Uterus (tissue), 4 donors: ENCODE results near the gene BIVM. TPM values are rescaled to one million over a fixed set of nuclear protein-coding genes. Genes with fewer than 3 reads are reported as not detected.
A peak's percentile ranks its signal among the peaks of the same experiment; 100 is the strongest.

Experiments
- DNase-seq, 2 donors: peaks; one replicate each; pipeline ENCODE4 v3.0.0-alpha.2; 2019 to 2020
- H3K27ac ChIP-seq, 2 donors: fragments of 200-600 bp; sonication (generic); 1 replicate in 1 of 2; 2 replicates in 1 of 2; pipeline ENCODE4 v1.5.1; 2016 to 2018
- H3K27me3 ChIP-seq, 2 donors: fragments of 200-600 bp; sonication (generic); one replicate each; pipeline ENCODE4 v1.5.1; 2018 to 2019; ENCODE audit warnings: control low read depth in 1 of 2
- H3K36me3 ChIP-seq, 2 donors: fragments of 200-600 bp; sonication (generic); one replicate each; pipeline ENCODE4 v1.5.1; 2019; ENCODE audit warnings: control low read depth in 1 of 2
- H3K4me1 ChIP-seq, 2 donors: fragments of 200-600 bp; sonication (generic); one replicate each; pipeline ENCODE4 v1.5.1; 2018 to 2019; ENCODE audit warnings: control low read depth in 1 of 2
- H3K4me3 ChIP-seq, 2 donors: fragments of 200-600 bp; sonication (generic); 1 replicate in 1 of 2; 2 replicates in 1 of 2; pipeline ENCODE4 v1.5.1; 2018 to 2019; ENCODE audit warnings: mild to moderate bottlenecking in 1 of 2
- H3K9me3 ChIP-seq, 2 donors: fragments of 200-600 bp; sonication (generic); one replicate each; pipeline ENCODE4 v1.5.1; 2019; ENCODE audit warnings: control low read depth in 1 of 2
- POLR2A ChIP-seq, 2 donors: fragments of 450-650 bp; IDR thresholded peaks; one replicate each; pipeline ENCODE4 v1.6.1; 2016; ENCODE audit warnings: antibody characterized with exemption in 2 of 2, mild to moderate bottlenecking in 1 of 2, moderate library complexity in 1 of 2
- intact Hi-C: fragments of 100-400 bp; cut with DNase I; formaldehyde crosslinking; loops from one replicate; pipeline ENCODE4 v1.15.1; 2023; ENCODE audit warnings: low total_unique reads
- total RNA-seq, 4 donors: library from RNA; depleted of rRNA in 3 of 4; stranded (reverse); fragments of >200 nt in 3 of 4; gene quantifications; one replicate each; pipeline versions ENCODE4 v1.1.0 to v1.2.4, GENCODE V29; 2014 to 2023
- TF ChIP-seq, protein P1 (sequence below), 4 experiments: fragments of 200-600 bp in 2 of 4; fragments of 450-650 bp in 2 of 4; sonication (generic) in 2 of 4; IDR thresholded peaks; one replicate each; pipeline ENCODE4 v1.5.1; 2016 to 2019; ENCODE audit warnings: antibody characterized with exemption in 4 of 4, mild to moderate bottlenecking in 2 of 4, moderate library complexity in 1 of 4
- donor health status: DM: yes; HTN: yes; CAD: no.

The BIVM gene
- total RNA-seq, 4 donors from 2014 or later, result 5.0 to 55.9 (median 18.0) TPM

GRCh38 chr13:102771298-102772041 is 27.4 kb upstream of the BIVM start:
- TF ChIP-seq, protein P1, sequence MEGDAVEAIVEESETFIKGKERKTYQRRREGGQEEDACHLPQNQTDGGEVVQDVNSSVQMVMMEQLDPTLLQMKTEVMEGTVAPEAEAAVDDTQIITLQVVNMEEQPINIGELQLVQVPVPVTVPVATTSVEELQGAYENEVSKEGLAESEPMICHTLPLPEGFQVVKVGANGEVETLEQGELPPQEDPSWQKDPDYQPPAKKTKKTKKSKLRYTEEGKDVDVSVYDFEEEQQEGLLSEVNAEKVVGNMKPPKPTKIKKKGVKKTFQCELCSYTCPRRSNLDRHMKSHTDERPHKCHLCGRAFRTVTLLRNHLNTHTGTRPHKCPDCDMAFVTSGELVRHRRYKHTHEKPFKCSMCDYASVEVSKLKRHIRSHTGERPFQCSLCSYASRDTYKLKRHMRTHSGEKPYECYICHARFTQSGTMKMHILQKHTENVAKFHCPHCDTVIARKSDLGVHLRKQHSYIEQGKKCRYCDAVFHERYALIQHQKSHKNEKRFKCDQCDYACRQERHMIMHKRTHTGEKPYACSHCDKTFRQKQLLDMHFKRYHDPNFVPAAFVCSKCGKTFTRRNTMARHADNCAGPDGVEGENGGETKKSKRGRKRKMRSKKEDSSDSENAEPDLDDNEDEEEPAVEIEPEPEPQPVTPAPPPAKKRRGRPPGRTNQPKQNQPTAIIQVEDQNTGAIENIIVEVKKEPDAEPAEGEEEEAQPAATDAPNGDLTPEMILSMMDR (IDR thresholded peaks at IDR 0.05), result no peak
- TF ChIP-seq POLR2A (IDR thresholded peaks at IDR 0.05), result no peak
- H3K27me3 ChIP-seq, result no peaks in the 10 kb centered on the region
- H3K27ac ChIP-seq, result no peak overlapping the region
- peaks cover 0 to 5% of the 10 kb centered on the region in 2 donors for H3K4me1 ChIP-seq
- H3K9me3 ChIP-seq, result no peaks in the 10 kb centered on the region
- no peaks in the 10 kb centered on the region for H3K36me3 ChIP-seq
- intact Hi-C loops, result no loop called here
- H3K4me3 ChIP-seq, result no peak overlapping the region
- DNase-seq, result no peak

DNA sequence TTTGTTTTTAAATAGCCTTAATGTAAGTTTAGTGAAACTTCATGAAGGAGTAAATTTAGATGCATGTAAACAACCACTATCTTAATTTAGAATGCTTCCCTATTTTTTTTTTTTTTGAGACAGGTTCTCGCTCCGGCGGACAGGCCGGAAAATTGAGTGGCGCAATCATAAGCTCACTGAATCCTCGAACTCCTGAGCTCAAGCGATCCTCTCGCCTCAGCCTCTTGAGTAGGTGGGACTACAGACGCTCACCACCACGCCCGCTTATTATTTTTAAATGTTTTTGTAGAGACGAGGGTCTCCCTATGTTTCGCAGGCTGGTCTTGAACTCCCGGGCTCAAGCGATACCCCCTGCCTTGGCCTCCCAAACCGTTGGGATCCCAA is 26.9 kb upstream of the BIVM start:
- Histone ChIP-seq H3K9me3 (no peaks in the 10 kb centered on the region), H3K4me3 (no peak overlapping the region), H3K27ac (no peak overlapping the region), H3K4me1 (peaks cover 0 to 5% of the 10 kb centered on the region in 2 donors), H3K27me3 (no peaks in the 10 kb centered on the region), H3K36me3 (no peaks in the 10 kb centered on the region)
- no peak for DNase-seq
- intact Hi-C loops, result no loop called here
- TF ChIP-seq, protein P1 (IDR thresholded peaks at IDR 0.05), result no peak
- no peak for TF ChIP-seq POLR2A (IDR thresholded peaks at IDR 0.05)

DNA sequence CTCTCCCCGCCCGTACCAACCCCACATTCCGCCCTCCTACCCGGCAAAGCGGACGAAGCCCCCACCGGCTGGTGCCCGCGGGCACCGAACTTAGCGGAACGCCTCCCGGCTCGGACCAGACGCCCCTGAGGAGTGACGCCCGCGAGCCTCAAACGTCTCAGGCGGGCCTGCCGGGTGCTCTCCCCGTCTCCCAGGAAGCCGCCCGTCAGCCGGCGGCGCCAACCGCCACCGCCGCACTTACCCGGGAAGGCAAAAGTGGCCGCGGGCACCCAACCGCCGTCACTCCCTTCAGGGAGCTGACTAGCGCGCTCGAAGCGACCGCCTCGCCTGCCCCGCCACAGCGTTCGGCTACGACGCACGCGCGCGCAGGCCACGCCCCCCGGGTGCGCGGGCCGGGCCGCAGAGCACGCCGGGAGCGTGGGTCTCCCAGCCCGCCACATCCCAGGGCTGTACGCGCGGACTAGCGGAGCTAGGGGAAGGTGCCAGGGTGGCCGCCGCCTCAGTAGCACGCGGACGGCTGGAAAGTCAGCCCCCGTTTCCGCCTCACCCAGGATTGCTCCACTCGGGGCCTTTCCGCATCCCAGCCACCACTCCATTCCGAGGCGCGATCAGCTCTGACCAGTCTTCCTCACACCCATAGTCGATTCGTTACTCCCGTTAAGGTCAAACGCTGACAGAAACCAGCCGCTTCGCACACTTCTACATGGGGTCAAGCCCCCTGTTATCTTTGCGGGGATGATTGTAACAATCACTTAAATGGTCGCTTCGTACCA is 25.3 kb upstream of the BIVM start, which contains the start of gene TEX30:
TSS of gene TEX30 (minus strand) at position 346 of the 773 bp plus-strand sequence. CDS start 3,760 bp downstream, outside the sequence.
- peak; percentile 70 to 84 for DNase-seq
- TF ChIP-seq, protein P1 (IDR thresholded peaks at IDR 0.05), result peak in 2 of 4 experiments; percentile 11 to 34
- TF ChIP-seq POLR2A (IDR thresholded peaks at IDR 0.05), result peak; percentile 82 to 91
- peak within 1 kb of the TSS; percentile 64 to 84 for H3K4me3 ChIP-seq
- H3K36me3 ChIP-seq, result no peaks in the 10 kb centered on the region
- H3K27me3 ChIP-seq, result no peaks in the 10 kb centered on the region
- no peaks in the 10 kb centered on the region for H3K9me3 ChIP-seq
- H3K27ac ChIP-seq, result peak within 1 kb of the TSS; percentile 82 to 84
- peaks cover 0 to 5% of the 10 kb centered on the region in 2 donors for H3K4me1 ChIP-seq
- intact Hi-C loops, result no loop called here

DNA sequence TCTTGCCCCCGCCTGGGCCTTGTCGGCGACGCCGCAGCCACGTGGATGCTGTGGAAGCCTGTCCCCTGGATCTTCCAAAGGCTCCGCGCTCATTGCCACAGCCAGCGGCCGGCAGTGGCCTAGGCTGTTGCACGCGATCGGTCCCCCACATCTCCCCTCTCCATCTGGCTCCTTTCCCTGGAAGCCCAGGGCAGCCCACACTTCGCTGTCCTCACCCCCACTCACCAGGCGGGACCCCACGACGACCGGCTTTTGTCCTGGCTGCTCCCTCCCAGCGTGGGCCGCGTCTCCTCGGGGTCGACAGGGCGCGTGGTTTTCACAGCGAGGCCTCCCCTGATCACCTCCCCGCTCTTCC is 24.7 kb upstream of the BIVM start:
- Histone ChIP-seq H3K4me1 (peaks cover 0 to 5% of the 10 kb centered on the region in 2 donors), H3K9me3 (no peaks in the 10 kb centered on the region), H3K27ac (peak overlapping the region; percentile 82 to 84), H3K36me3 (no peaks in the 10 kb centered on the region), H3K27me3 (no peaks in the 10 kb centered on the region), H3K4me3 (peak overlapping the region; percentile 64 to 84)
- peak in 1 of 2 donors; percentile 20 for DNase-seq
- intact Hi-C loops, result no loop called here
- TF ChIP-seq, protein P1 (IDR thresholded peaks at IDR 0.05), result no peak
- TF ChIP-seq POLR2A (IDR thresholded peaks at IDR 0.05), result no peak
